H1 (cell line): ENCODE results near the gene DEK. TPM values are rescaled to one million over a fixed set of nuclear protein-coding genes. Genes with fewer than 3 reads are reported as not detected.

Experiments used
- CTCF ChIA-PET: fragments of 300-600 bp; sonication (Branson Sonifier 250); formaldehyde crosslinking; loops from one replicate; lab custom pipeline; 2021; ENCODE audit not compliant: partially characterized antibody; lab: Charles Lee
- POLR2A ChIA-PET: fragments of 300-600 bp; sonication (Branson Sonifier 250); formaldehyde crosslinking; loops from one replicate; lab custom pipeline; 2021; ENCODE audit warnings: inconsistent platforms; ENCODE audit not compliant: partially characterized antibody; lab: Charles Lee
- DNase-seq, 2 experiments: peaks; one replicate each; pipeline versions ENCODE4 v3.0.0 to v3.0.0-alpha.2; 2010 to 2022; ENCODE audit warnings: low spot score in 2 of 2, low read depth in 1 of 2, mixed read lengths in 1 of 2
- FAIRE-seq: peaks from 2 replicates; lab custom pipeline; 2011; peaks lifted over from hg19 to GRCh38; lab: Jason Lieb, UNC
- H2AFZ ChIP-seq: 2 replicates; pipeline ENCODE4 v1.8.1; 2012; ENCODE audit warnings: low read length, inconsistent platforms
- H2AK5ac ChIP-seq: 2 replicates; pipeline ENCODE4 v1.6.1; 2013; ENCODE audit warnings: low read depth, low read length
- H2BK120ac ChIP-seq: replicated peaks from 2 replicates; pipeline ENCODE3; 2013; ENCODE audit warnings: low read depth, low read length, inconsistent platforms
- H2BK12ac ChIP-seq: 2 replicates; pipeline ENCODE4 v1.6.1; 2013; ENCODE audit warnings: low read depth, low read length
- H2BK15ac ChIP-seq: 2 replicates; pipeline ENCODE4 v1.6.1; 2013; ENCODE audit warnings: low read length
- H2BK20ac ChIP-seq: 2 replicates; pipeline ENCODE4 v1.6.1; 2013; ENCODE audit warnings: low read length
- H2BK5ac ChIP-seq: 2 replicates; pipeline ENCODE4 v1.6.1; 2013; ENCODE audit warnings: low read depth, low read length
- H3K14ac ChIP-seq: 2 replicates; pipeline ENCODE4 v1.6.1; 2013; ENCODE audit warnings: inconsistent platforms; ENCODE audit not compliant: insufficient read length
- H3K18ac ChIP-seq: 2 replicates; pipeline ENCODE4 v1.6.1; 2013; ENCODE audit warnings: low read length; ENCODE audit errors: extremely low read depth
- H3K23ac ChIP-seq: 2 replicates; pipeline ENCODE4 v1.6.1; 2013; ENCODE audit warnings: inconsistent platforms; ENCODE audit not compliant: insufficient read length
- H3K23me2 ChIP-seq: 2 replicates; pipeline ENCODE4 v1.6.1; 2013; ENCODE audit warnings: low read depth, low read length
- H3K27ac ChIP-seq: 2 replicates; pipeline ENCODE4 v1.6.1; 2011; ENCODE audit warnings: low read depth, low read length, inconsistent platforms
- H3K27me3 ChIP-seq, 4 experiments: replicated peaks in 1 of 4; 1 replicate in 1 of 4; 2 replicates in 3 of 4; pipeline versions ENCODE4 v1.6.1 to v1.8.1; 2011 to 2013; ENCODE audit warnings: low read length in 3 of 4, mild to moderate bottlenecking in 3 of 4, inconsistent platforms in 2 of 4, mixed read lengths in 2 of 4, moderate library complexity in 1 of 4; ENCODE audit not compliant: control insufficient read depth in 3 of 4, insufficient read depth in 3 of 4; ENCODE audit errors: extremely low read depth in 1 of 4
- H3K36me3 ChIP-seq, 4 experiments: 2 replicates each; pipeline versions ENCODE4 v1.6.1 to v1.8.1; 2011 to 2013; ENCODE audit warnings: mild to moderate bottlenecking in 4 of 4, low read length in 3 of 4, moderate library complexity in 2 of 4, control low read depth in 1 of 4, inconsistent platforms in 1 of 4; ENCODE audit not compliant: insufficient read depth in 4 of 4, control insufficient read depth in 2 of 4
- H3K4ac ChIP-seq: replicated peaks from 2 replicates; pipeline ENCODE3; 2013; ENCODE audit warnings: low read length, low read depth, mixed read lengths, inconsistent platforms; ENCODE audit not compliant: insufficient read length
- H3K4me1 ChIP-seq, 4 experiments: replicated peaks in 1 of 4; 1 replicate in 1 of 4; 2 replicates in 3 of 4; pipeline versions ENCODE4 v1.6.1 to v1.8.1; 2011 to 2013; ENCODE audit warnings: low read length in 3 of 4, inconsistent platforms in 2 of 4, mixed read lengths in 1 of 4; ENCODE audit not compliant: insufficient read depth in 4 of 4, control insufficient read depth in 3 of 4
- H3K4me2 ChIP-seq, 2 experiments: 2 replicates each; pipeline versions ENCODE4 v1.6.1 to v1.8.1; 2011 to 2013; ENCODE audit warnings: low read depth in 2 of 2, low read length in 2 of 2, control low read depth in 1 of 2, inconsistent platforms in 1 of 2, mild to moderate bottlenecking in 1 of 2; ENCODE audit not compliant: insufficient read depth in 1 of 2
- H3K4me3 ChIP-seq, 4 experiments: fragments of 200-600, 300-600 bp in 1 of 4; sonication (generic), shearing (Covaris generic), sonication (Bioruptor Twin) in 1 of 4; 2 replicates each; pipeline versions ENCODE4 v1.5.1 to v1.8.1; 2011 to 2016; ENCODE audit warnings: low read length in 4 of 4, low read depth in 3 of 4, control low read depth in 2 of 4, inconsistent platforms in 2 of 4, mild to moderate bottlenecking in 2 of 4, mixed read lengths in 1 of 4, moderate library complexity in 1 of 4; ENCODE audit not compliant: insufficient read depth in 2 of 4; ENCODE audit errors: extremely low read depth in 1 of 4
- H3K56ac ChIP-seq: replicated peaks from 2 replicates; pipeline ENCODE3; 2013; ENCODE audit warnings: low read depth, mild to moderate bottlenecking, mixed read lengths, low read length, inconsistent platforms; ENCODE audit not compliant: insufficient read length
- H3K79me1 ChIP-seq: 2 replicates; pipeline ENCODE4 v1.6.1; 2013; ENCODE audit warnings: low read depth, low read length, control low read depth
- H3K79me2 ChIP-seq, 2 experiments: 2 replicates each; pipeline versions ENCODE4 v1.6.1 to v1.8.1; 2012 to 2013; ENCODE audit warnings: low read length in 2 of 2, mild to moderate bottlenecking in 2 of 2, inconsistent platforms in 1 of 2; ENCODE audit not compliant: insufficient read depth in 2 of 2, control insufficient read depth in 1 of 2
- H3K9ac ChIP-seq, 4 experiments: replicated peaks in 1 of 4; 1 replicate in 1 of 4; 2 replicates in 3 of 4; pipeline versions ENCODE4 v1.6.1 to v1.8.1; 2011 to 2013; ENCODE audit warnings: low read depth in 3 of 4, low read length in 3 of 4, control low read depth in 2 of 4, mild to moderate bottlenecking in 2 of 4, moderate library complexity in 2 of 4, inconsistent platforms in 1 of 4; ENCODE audit errors: extremely low read depth in 1 of 4
- H3K9me3 ChIP-seq, 2 experiments: 2 replicates each; pipeline versions ENCODE4 v1.6.1 to v1.8.1; 2012 to 2013; ENCODE audit warnings: mild to moderate bottlenecking in 2 of 2, moderate library complexity in 2 of 2, control low read depth in 1 of 2, inconsistent platforms in 1 of 2, low read depth in 1 of 2, low read length in 1 of 2, mixed read lengths in 1 of 2; ENCODE audit not compliant: insufficient read depth in 2 of 2
- H4K20me1 ChIP-seq, 2 experiments: replicated peaks in 1 of 2; 2 replicates each; pipeline versions ENCODE3 to v1.8.1; 2011 to 2013; ENCODE audit warnings: inconsistent platforms in 2 of 2, low read length in 2 of 2, mild to moderate bottlenecking in 1 of 2; ENCODE audit not compliant: insufficient read depth in 2 of 2, control insufficient read depth in 1 of 2
- H4K5ac ChIP-seq: 2 replicates; pipeline ENCODE4 v1.6.1; 2013; ENCODE audit warnings: low read length, low read depth, mixed read lengths, inconsistent platforms; ENCODE audit not compliant: insufficient read length
- H4K8ac ChIP-seq: 2 replicates; pipeline ENCODE4 v1.8.0; 2013; ENCODE audit warnings: mild to moderate bottlenecking, moderate library complexity, low read length, inconsistent platforms; ENCODE audit not compliant: insufficient read depth; ENCODE audit errors: extremely low read depth
- H4K91ac ChIP-seq: replicated peaks from 2 replicates; pipeline ENCODE3; 2013; ENCODE audit warnings: low read length, mixed read lengths, inconsistent platforms; ENCODE audit not compliant: insufficient read length
- BACH1 ChIP-seq: IDR thresholded peaks from 2 replicates; pipeline ENCODE4 v1.6.1; 2012; ENCODE audit warnings: low read length, improper control_type of control experiment
- CBX8 ChIP-seq: fragments of 300-800, 300-1000 bp; sonication (generic); IDR thresholded peaks from 2 replicates; pipeline ENCODE4 v1.7.1; 2016; ENCODE audit warnings: low read depth, low read length, borderline replicate concordance
- CHD2 ChIP-seq: IDR thresholded peaks from 2 replicates; pipeline ENCODE4 v1.6.1; 2012; ENCODE audit warnings: low read length, improper control_type of control experiment
- CREB1 ChIP-seq: IDR thresholded peaks from 2 replicates; pipeline ENCODE4 v1.6.1; 2012; ENCODE audit warnings: inconsistent platforms
- FOSL1 ChIP-seq: IDR thresholded peaks from 2 replicates; pipeline ENCODE4 v1.6.1; 2011; ENCODE audit warnings: mild to moderate bottlenecking, low read depth, low read length, moderate library complexity; ENCODE audit not compliant: insufficient read depth
- GTF2F1 ChIP-seq: IDR thresholded peaks from 2 replicates; pipeline ENCODE4 v1.6.1; 2012; ENCODE audit warnings: low read depth, low read length, improper control_type of control experiment, borderline replicate concordance
- JUN ChIP-seq: IDR thresholded peaks from 2 replicates; pipeline ENCODE4 v1.6.1; 2011; ENCODE audit warnings: low read depth, mild to moderate bottlenecking, improper control_type of control experiment, low read length
- JUND ChIP-seq: IDR thresholded peaks from 2 replicates; pipeline ENCODE4 v1.6.1; 2011; ENCODE audit warnings: mild to moderate bottlenecking, improper control_type of control experiment, low read length
- KDM5A ChIP-seq: fragments of 200-600 bp; IDR thresholded peaks from 2 replicates; pipeline ENCODE4 v1.7.1; 2012; ENCODE audit warnings: mild to moderate bottlenecking, low read length, inconsistent platforms, mixed read lengths
- POU5F1 ChIP-seq: IDR thresholded peaks from 2 replicates; pipeline ENCODE4 v1.6.1; 2011; ENCODE audit warnings: low read depth, mild to moderate bottlenecking, low read length, moderate library complexity
- SIN3A ChIP-seq, 2 experiments: IDR thresholded peaks in 1 of 2; conservative IDR thresholded peaks in 1 of 2; 2 replicates each; pipeline ENCODE4 v1.6.1; 2011 to 2012; ENCODE audit warnings: low read length in 2 of 2, improper control_type of control experiment in 1 of 2, low read depth in 1 of 2, mild to moderate bottlenecking in 1 of 2
- SP2 ChIP-seq: IDR thresholded peaks from 2 replicates; pipeline ENCODE4 v1.6.1; 2012; ENCODE audit warnings: mild to moderate bottlenecking, low read length, inconsistent platforms
- TEAD4 ChIP-seq: IDR thresholded peaks from 2 replicates; pipeline ENCODE4 v1.6.1; 2012; ENCODE audit warnings: low read depth, low read length, inconsistent platforms, mixed read lengths
- ZNF274 ChIP-seq: IDR thresholded peaks from 2 replicates; pipeline ENCODE4 v1.7.0; 2012; ENCODE audit warnings: low read length, borderline replicate concordance; ENCODE audit errors: extremely low read depth
- WGBS, 2 experiments: shearing (Covaris generic) in 1 of 2; methylation state at CpG; one replicate each; pipeline versions ENCODE4 v1.1.6 to v1.1.7; 2013 to 2015; ENCODE audit warnings: low lambda C conversion rate in 2 of 2, mixed read lengths in 2 of 2, inconsistent platforms in 1 of 2, low coverage in 1 of 2, missing lambda C conversion rate in 1 of 2; ENCODE audit not compliant: insufficient replicate concordance in 2 of 2, insufficient coverage in 1 of 2, insufficient read length in 1 of 2; ENCODE audit errors: extremely low coverage in 1 of 2, missing lambda C conversion rate in 1 of 2; 5-methylcytosine and 5-hydroxymethylcytosine counted together
- polyA plus RNA-seq, 7 experiments: library from polyadenylated mRNA; depleted of rRNA in 3 of 7; stranded (reverse) in 5 of 7; unstranded in 2 of 7; fragments of >200 nt in 5 of 7; fragments of 200-250 nt in 2 of 7; gene quantifications; 1 replicate in 5 of 7; 2 replicates in 1 of 7; 4 replicates in 1 of 7; pipeline versions ENCODE4 v1.2.1 to v1.2.3, GENCODE V29; 2011 to 2013; ENCODE audit warnings: missing spikeins in 2 of 7, mixed read lengths in 2 of 7
- total RNA-seq: library from RNA; stranded (reverse); fragmentation: NEBNext Ultra II Directional; extraction: Animal tissue kit (Norgen Biotek cat#: 25700); gene quantifications from 2 replicates; pipeline ENCODE4 v1.2.1, GENCODE V29; 2021
- TF ChIP-seq, protein P1 (sequence below): IDR thresholded peaks from 2 replicates; pipeline ENCODE4 v1.6.1; 2012; ENCODE audit warnings: inconsistent platforms

DEK gene
- total and polyA plus RNA-seq, 2 of the 8 experiments (the other 6 are each of a cell fraction or from before 2014, with no cell fraction given), result 40.0 to 228 TPM

DNA sequence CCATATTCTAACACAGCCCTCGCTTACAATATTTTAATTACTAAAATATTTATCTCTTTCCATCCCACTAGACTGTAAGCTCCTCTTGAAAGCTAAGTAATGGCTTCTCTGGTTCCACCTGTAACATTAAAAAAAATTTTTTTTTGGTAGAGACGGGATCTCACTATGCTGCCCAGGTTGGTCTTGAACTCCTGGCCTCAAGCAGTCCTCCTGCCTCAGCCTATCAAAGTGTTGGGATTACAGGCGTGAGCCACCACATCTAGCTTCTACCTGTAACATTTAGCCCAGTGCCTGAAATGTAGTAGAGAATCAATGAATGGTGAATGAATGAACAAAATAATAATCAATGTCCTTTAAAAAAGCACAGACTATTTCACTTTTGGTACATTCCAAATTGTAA, 28.8 kb downstream of the DEK start:
- CTCF ChIA-PET, result interaction anchor here (0.9 to 1.1 kb wide), 2 partner anchors 9 to 267 kb away, joined by 3 read pairs; no protein-coding TSS in a partner anchor
- peaks cover 7 to 65% (median 46%) of the 10 kb centered on the region in 4 experiments for H3K36me3 ChIP-seq
- TF ChIP-seq JUND (no peak), BACH1 (no peak), GTF2F1 (no peak), CBX8 (no peak), JUN (no peak), CREB1 (no peak), CHD2 (no peak), TEAD4 (no peak), KDM5A (no peak), POU5F1 (no peak), ZNF274 (no peak), SP2 (no peak), SIN3A (conservative IDR thresholded peaks at IDR 0.05 in 1 of 2, IDR thresholded peaks at IDR 0.05 in 1 of 2; ENCODE audit: low read depth in 1 of 2, low read length in 2 of 2) (no peak), FOSL1 (no peak)
- TF ChIP-seq, protein P1, sequence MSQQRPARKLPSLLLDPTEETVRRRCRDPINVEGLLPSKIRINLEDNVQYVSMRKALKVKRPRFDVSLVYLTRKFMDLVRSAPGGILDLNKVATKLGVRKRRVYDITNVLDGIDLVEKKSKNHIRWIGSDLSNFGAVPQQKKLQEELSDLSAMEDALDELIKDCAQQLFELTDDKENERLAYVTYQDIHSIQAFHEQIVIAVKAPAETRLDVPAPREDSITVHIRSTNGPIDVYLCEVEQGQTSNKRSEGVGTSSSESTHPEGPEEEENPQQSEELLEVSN, result no peak

More for the DNA sequence above, 28.8 kb downstream of the DEK start:
- Histone ChIP-seq H2AFZ (no peak overlapping the region), H3K56ac (no peak overlapping the region), H2BK12ac (no peak overlapping the region), H3K14ac (no peak overlapping the region), H3K79me2 (peaks cover 0 to 71% of the 10 kb centered on the region in 2 experiments; a peak in 2 of 4 replicates), H3K23me2 (no peaks in the 10 kb centered on the region), H4K20me1 (peaks cover 0 to 3% of the 10 kb centered on the region in 2 experiments), H3K4me3 (no peak overlapping the region), H3K27ac (no peak overlapping the region), H3K23ac (no peak overlapping the region), H2AK5ac (no peak overlapping the region), H3K9ac (no peak overlapping the region), H2BK120ac (no peak overlapping the region), H3K79me1 (no peaks in the 10 kb centered on the region), H3K4ac (no peak overlapping the region), H3K18ac (no peak overlapping the region), H2BK5ac (no peak overlapping the region), H3K4me2 (no peak overlapping the region), H3K9me3 (peaks cover 0 to 7% of the 10 kb centered on the region in 2 experiments; a peak in 3 of 4 replicates), H2BK15ac (no peak overlapping the region), H3K27me3 (no peaks in the 10 kb centered on the region), H4K91ac (no peak overlapping the region), H2BK20ac (no peak overlapping the region), H4K8ac (no peak overlapping the region), H3K4me1 (no peaks in the 10 kb centered on the region), H4K5ac (no peak overlapping the region)
- WGBS, 2 experiments, result 74% methylated on average over 3 of the region's 3 CpGs; no CpG with 5 or more reads in 1 of the 2 experiments
- FAIRE-seq (no peak), DNase-seq (no peak)
- POLR2A ChIA-PET, result interaction anchor here (1.1 to 1.5 kb wide), 3 partner anchors 9 to 68 kb away, joined by 3 read pairs; no protein-coding TSS in a partner anchor
